Right atrium auricular region (tissue), 2 donors: ENCODE results near the gene INPP5A. TPM values are rescaled to one million over a fixed set of nuclear protein-coding genes. Genes with fewer than 3 reads are reported as not detected.
A peak's percentile ranks its signal among the peaks of the same experiment; 100 is the strongest.

Experiments
- DNase-seq: peaks from one replicate; pipeline ENCODE4 v3.0.0-alpha.2; 2019; ENCODE audit warnings: low spot score
- H3K27ac ChIP-seq, 2 donors: fragments of 200-600 bp; sonication (generic); 1 replicate in 1 of 2; 2 replicates in 1 of 2; pipeline ENCODE4 v1.5.1; 2016 to 2019
- H3K27me3 ChIP-seq, 2 donors: fragments of 200-600 bp; sonication (generic); one replicate each; pipeline versions ENCODE4 v1.5.1 to v1.6.0; 2017 to 2019
- H3K36me3 ChIP-seq: fragments of 200-600 bp; sonication (generic); one replicate; pipeline ENCODE4 v1.5.1; 2016
- H3K4me1 ChIP-seq, 2 donors: fragments of 200-600 bp; sonication (generic); one replicate each; pipeline versions ENCODE4 v1.5.1 to v1.6.0; 2017 to 2019
- H3K4me3 ChIP-seq, 2 donors: fragments of 200-600 bp; sonication (generic); 1 replicate in 1 of 2; 2 replicates in 1 of 2; pipeline ENCODE4 v1.5.1; 2017 to 2019; ENCODE audit warnings: mild to moderate bottlenecking in 1 of 2, moderate library complexity in 1 of 2
- H3K9me3 ChIP-seq, 2 donors: fragments of 200-600 bp; sonication (generic); one replicate each; pipeline ENCODE4 v1.5.1; 2019
- CTCF ChIP-seq, 2 donors: fragments of 200-600 bp; sonication (generic); IDR thresholded peaks; one replicate each; pipeline ENCODE4 v1.5.1; 2019; ENCODE audit warnings: antibody characterized with exemption in 2 of 2
- total RNA-seq, 2 donors: library from RNA; depleted of rRNA; stranded (reverse); fragments of >200 nt; gene quantifications; one replicate each; pipeline ENCODE4 v1.1.0, GENCODE V29; 2016

Gene INPP5A
- total RNA-seq, 2 donors from 2014 or later, result 116 to 143 TPM

- Histone ChIP-seq H3K27me3 (no peaks in the 10 kb centered on the region), H3K9me3 (peaks cover 0 to 4% of the 10 kb centered on the region in 2 donors), H3K4me1 (peaks cover 0 to 78% of the 10 kb centered on the region in 2 donors), H3K27ac (peak overlapping the region; percentile 44 to 49), H3K36me3 (no peaks in the 10 kb centered on the region), H3K4me3 (no peak overlapping the region)
- TF ChIP-seq CTCF (IDR thresholded peaks at IDR 0.05), result no peak
- DNase-seq, result peak; percentile 74
Measured at GRCh38 chr10:132588301-132589013, 50.9 kb downstream of the INPP5A start.

GRCh38 chr10:132589015-132589414 is 51.4 kb downstream of the INPP5A start:
- Histone ChIP-seq H3K4me1 (peaks cover 0 to 81% of the 10 kb centered on the region in 2 donors), H3K27me3 (no peaks in the 10 kb centered on the region), H3K9me3 (peaks cover 0 to 4% of the 10 kb centered on the region in 2 donors), H3K27ac (peak overlapping the region; percentile 44 to 49), H3K36me3 (no peaks in the 10 kb centered on the region), H3K4me3 (no peak overlapping the region)
- DNase-seq, result no peak
- no peak for TF ChIP-seq CTCF (IDR thresholded peaks at IDR 0.05)

GRCh38 chr10:132589681-132590080 is 52.1 kb downstream of the INPP5A start:
- H3K36me3 ChIP-seq, result no peaks in the 10 kb centered on the region
- peaks cover 0 to 88% of the 10 kb centered on the region in 2 donors for H3K4me1 ChIP-seq
- no peak overlapping the region for H3K4me3 ChIP-seq
- H3K27ac ChIP-seq, result peak overlapping the region in 1 of 2 donors; percentile 44
- DNase-seq, result no peak
- TF ChIP-seq CTCF (IDR thresholded peaks at IDR 0.05), result no peak
- no peaks in the 10 kb centered on the region for H3K27me3 ChIP-seq
- H3K9me3 ChIP-seq, result peaks cover 0 to 4% of the 10 kb centered on the region in 2 donors

- H3K36me3 ChIP-seq, result no peaks in the 10 kb centered on the region
- no peak overlapping the region for H3K4me3 ChIP-seq
- no peak overlapping the region for H3K27ac ChIP-seq
- H3K4me1 ChIP-seq, result peaks cover 0 to 93% of the 10 kb centered on the region in 2 donors
- no peaks in the 10 kb centered on the region for H3K27me3 ChIP-seq
- peaks cover 0 to 4% of the 10 kb centered on the region in 2 donors for H3K9me3 ChIP-seq
- DNase-seq, result no peak
- no peak for TF ChIP-seq CTCF (IDR thresholded peaks at IDR 0.05)
Measured at GRCh38 chr10:132590094-132590751, 52.6 kb downstream of the INPP5A start.

GRCh38 chr10:132590752-132591121 is 53.1 kb downstream of the INPP5A start:
- H3K36me3 ChIP-seq, result no peaks in the 10 kb centered on the region
- TF ChIP-seq CTCF (IDR thresholded peaks at IDR 0.05), result no peak
- no peak for DNase-seq
- H3K9me3 ChIP-seq, result peaks cover 0 to 4% of the 10 kb centered on the region in 2 donors
- peak overlapping the region; percentile 17 to 70 for H3K27ac ChIP-seq
- H3K27me3 ChIP-seq, result no peaks in the 10 kb centered on the region
- peaks cover 0 to 94% of the 10 kb centered on the region in 2 donors for H3K4me1 ChIP-seq
- no peak overlapping the region for H3K4me3 ChIP-seq
